GM19025 (cell line): ENCODE measurements around the gene RGPD3.
"Not testable (repeated sequence)": the region's sequence is repeated elsewhere in the genome, so short reads cannot be mapped to it uniquely, and the experiment has no call there.

Experiments
- ATAC-seq: cut with Tn5 transposase; IDR thresholded peaks from one replicate; pipeline ENCODE4 v1.9.1; 2021; ENCODE audit warnings: mild to moderate bottlenecking, low read depth, moderate library complexity; ENCODE audit not compliant: unreplicated experiment

RGPD3 gene

GRCh38 chr2:106486551-106487385 is 18.6 kb upstream of the RGPD3 start, which contains the start of gene CD8B2:
Gene CD8B2 (plus strand): TSS chr2:106487364. CDS start chr2:106487427, 63 bp downstream.
- not testable (repeated sequence) for ATAC-seq

- not testable (repeated sequence) for ATAC-seq
Measured at GRCh38 chr2:106479563-106479962, 11.3 kb upstream of the RGPD3 start.

DNA sequence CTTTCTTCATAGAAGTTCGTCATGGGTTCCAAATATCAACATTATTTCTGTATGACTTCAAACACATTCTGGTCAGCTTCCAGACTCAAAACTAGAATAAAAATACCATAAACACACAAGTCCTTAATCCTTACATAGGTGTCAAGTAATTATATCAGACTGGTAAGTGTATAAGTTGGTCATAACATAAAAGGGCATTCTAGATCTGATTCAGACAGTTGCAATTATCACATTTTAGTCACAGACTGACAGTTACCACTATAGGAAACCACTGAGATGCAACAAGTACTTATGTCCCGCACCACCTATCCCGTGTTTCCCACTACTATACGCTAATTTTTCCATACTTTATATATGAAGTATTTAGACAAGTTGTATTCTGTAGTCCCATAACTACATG is 9.4 kb upstream of the RGPD3 start:
- ATAC-seq = not testable (repeated sequence)

DNA sequence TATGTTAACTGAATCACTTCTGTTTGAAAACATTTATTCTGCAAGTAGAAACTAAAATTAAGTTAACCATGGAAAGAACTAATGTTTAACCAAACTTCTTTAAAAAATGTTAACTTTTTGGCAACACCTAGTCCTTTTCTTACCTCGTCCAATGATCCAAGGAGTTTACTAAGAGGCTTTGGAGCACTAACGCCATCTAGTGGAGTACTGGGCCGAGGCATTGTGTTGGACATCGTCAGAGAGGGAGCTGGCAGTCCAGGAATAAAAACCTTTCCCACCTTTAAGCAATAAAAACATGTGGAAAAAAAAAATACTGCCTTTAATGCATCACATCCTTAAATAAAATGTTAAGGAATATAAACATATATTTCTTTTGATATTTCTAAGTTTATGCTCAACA is 2.4 kb upstream of the RGPD3 start:
- ATAC-seq = not testable (repeated sequence)

GRCh38 chr2:106467516-106467915 is 697 bp downstream of the RGPD3 start:
- not testable (repeated sequence) for ATAC-seq

DNA sequence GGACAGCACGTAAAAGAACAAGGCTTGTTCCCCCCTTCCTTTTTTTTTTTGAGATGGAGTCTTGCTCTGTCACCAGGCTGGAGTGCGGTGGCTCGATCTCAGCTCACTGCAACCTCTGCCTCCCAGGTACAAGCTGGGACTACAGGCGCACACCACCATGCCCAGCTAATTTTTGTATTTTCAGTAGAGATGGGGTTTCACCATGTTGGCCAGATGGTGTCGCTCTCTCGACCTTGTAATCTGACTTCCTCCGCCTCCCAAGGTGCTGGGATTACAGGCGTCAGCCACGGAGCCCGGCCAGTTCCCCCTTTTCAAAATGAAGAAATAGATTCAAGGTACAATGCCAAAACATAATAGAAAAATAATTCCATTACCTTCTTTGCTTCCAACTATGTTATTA is 6.3 kb downstream of the RGPD3 start:
- ATAC-seq = not testable (repeated sequence)

DNA sequence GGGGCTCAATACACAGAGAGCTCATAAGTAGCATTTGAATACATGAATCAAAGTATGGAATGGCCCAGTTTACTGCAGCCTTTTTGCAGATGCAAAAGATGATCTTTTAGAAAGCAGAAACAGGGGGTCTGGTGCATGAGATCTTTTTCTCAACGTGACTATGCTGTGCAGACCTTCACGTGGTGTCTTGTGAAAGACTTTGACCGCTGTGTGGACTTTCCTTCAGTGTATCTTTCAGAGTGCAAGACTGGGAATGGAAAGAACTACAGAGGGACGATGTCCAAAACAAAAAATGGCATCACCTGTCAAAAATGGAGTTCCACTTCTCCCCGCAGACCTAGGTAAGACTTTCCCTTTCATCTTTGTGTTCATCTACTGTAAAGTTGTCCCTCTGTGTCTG is 77.5 kb downstream of the RGPD3 start:
- ATAC-seq = not testable (repeated sequence)

DNA sequence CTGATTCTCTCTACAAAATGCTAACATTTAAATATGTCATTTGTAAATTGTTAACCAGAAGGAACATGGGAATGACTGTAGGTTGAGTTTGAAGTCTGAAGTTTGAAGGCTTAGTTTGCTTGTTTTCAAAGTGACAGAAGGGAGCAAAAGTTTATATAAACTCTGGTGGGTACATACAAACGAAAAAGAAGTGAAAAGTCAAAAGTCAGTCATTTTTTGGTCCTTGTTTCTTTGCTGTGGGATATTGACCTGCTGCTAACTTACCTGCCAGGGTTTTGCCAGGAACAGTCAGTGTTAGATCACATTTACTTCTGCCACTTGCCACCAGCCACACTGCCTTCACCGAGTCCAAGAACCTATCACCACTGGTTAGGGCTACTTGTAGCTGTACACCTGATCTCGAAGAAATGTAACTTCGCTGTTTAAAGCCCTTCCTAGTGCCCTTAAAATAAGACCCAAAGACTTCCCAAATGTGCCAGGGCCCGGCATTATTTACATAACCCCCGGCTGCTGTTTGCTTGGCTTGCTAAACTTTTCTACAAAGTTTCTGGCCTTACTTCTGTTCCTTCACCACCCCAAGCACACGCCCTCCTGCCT is 79.3 kb downstream of the RGPD3 start:
- ATAC-seq = not testable (repeated sequence)

DNA sequence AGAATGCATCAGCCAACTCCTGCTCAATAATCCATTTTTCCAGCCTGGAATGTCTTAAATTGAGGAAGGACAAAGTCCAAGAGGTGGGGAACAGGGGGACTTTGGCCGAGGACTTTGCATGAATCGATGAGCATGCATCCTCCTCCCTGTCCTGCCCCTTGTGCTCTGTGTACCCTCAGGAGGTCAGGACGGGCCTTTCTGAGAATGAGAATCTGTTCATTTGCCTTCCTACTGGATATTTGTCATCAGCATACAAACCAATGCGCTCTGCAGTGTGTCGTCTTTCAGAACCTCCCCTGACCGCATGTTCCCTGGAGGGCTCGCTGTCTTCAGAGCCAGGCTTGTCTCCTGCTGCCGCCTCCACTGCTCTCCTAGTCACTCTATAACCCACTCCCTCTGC is 83.7 kb downstream of the RGPD3 start:
- ATAC-seq = not testable (repeated sequence)

- ATAC-seq = not testable (repeated sequence)
Measured at GRCh38 chr2:106381867-106382266, 86.3 kb downstream of the RGPD3 start.

DNA sequence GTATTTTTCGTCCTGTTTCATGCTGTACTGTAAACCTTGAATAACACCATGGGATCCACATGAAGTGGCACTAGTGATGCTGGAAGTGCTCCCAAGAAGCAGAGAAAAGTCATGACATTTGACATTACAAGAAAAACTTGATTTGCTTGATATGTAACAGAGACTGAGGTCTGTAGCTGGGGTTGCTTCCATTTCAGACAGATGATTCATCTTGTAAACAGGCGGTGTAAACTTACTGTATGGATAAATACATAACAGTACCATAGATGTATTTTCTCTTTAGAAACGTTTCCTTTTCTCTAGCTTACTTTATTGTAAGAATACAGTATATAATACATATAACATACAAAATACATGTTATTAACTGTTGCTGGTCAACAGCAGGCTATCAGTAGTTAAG is 88.6 kb downstream of the RGPD3 start:
- not testable (repeated sequence) for ATAC-seq

DNA sequence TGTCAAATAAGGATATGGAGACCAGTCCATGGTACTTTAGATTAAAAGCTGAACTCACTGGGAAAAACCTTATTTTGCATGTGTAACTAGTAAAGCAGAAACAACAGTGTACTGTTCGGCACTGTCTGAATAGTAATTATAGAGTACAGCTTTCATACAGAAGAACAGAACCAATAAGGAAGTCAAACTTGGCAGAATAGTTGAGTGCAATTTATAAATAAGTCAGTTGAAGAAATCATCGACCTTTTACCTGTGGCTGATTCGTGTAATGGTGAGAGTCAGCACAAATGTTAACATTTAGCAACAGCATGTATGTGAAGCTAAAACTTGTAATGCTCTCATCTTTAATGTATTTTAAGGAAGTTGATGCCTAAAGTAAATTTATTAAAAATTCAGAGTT is 99.0 kb downstream of the RGPD3 start:
- not testable (repeated sequence) for ATAC-seq

- no peak for ATAC-seq
Measured at GRCh38 chr2:106366204-106366885, 101.9 kb downstream of the RGPD3 start.

GRCh38 chr2:106363791-106364190 is 104.4 kb downstream of the RGPD3 start:
- no peak for ATAC-seq

- ATAC-seq = no peak
Measured at GRCh38 chr2:106362789-106363188, 105.4 kb downstream of the RGPD3 start.

- no peak for ATAC-seq
Measured at GRCh38 chr2:106359512-106359911, 108.7 kb downstream of the RGPD3 start.

DNA sequence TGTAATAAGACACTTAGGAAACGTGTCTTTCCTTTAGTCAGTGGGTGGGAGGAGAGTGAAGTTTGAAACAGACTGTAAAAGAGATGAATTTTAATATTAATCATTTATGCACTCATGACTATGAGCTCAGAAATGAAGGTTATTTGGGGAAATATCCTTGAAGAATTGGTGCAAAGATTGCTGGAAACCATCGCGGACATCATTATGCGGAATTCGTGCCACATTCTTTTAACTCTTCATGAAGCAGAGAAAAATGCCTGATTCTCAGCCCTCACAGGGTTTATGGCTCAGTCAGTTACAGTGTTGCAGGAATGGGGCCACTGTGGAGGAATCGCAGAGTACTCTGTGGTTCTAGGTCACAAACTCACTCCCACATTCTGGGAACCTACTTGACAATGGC is 109.7 kb downstream of the RGPD3 start:
- no peak for ATAC-seq

DNA sequence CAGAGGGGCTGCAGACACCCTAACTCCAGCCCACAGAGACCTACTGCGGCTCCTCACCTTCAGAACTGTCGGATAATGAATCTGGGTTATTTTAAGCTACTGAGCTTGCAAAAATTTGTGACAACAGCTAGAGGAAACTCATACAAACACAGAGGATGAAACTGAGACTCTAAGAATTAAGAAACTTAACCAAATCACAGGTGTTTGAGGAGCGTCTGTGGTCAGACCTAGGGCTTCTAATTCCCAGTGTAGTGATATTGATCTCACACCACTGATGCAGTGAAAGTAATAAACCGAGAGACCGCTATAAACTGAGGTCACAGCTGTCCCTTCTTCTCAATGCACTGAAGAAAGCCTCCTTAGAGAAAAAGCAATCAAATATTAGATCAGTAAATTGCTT is 110.1 kb downstream of the RGPD3 start:
- peak; percentile 88 for ATAC-seq

GRCh38 chr2:106356291-106356690 is 111.9 kb downstream of the RGPD3 start:
- no peak for ATAC-seq

DNA sequence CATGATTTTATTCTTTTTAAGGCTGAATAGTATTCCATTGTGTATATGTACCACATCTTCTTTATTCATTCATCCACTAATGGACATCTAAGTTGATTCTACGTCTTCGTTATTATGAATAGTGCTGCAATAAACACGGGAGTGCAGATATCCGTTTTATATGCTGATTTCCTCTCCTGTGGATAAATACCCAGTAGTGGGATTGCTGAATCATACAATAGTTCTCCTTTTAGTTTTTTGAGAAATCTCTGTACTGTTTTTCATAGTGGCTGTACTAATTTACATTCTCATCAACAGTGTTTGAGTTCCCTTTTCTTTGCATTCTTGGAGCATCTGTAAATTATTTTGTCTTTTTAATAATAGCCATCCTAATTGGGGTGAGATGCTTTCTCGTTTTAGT is 114.5 kb downstream of the RGPD3 start:
- ATAC-seq = no peak

DNA sequence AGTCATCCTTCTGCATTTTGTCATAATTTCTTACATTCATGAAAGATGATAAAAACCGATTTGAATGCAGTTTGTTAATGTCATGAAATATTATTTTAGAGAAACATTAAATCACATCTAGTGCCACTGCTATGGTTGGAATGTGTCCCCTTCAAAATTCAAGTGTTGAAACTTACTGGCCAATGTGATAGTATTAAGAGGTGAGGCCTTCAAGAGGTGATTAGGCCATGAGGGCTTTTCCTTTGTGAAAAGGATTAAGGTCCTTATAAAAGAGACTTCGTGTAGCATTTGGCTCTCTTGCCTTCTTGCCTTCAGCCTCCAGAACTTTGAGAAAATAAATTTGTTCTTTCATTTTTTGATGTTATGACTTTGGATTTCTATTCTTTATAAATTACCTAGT is 117.2 kb downstream of the RGPD3 start:
- ATAC-seq = no peak
